ENCODE results near the gene TOP2B. TPM values are rescaled to one million over a fixed set of nuclear protein-coding genes. Genes with fewer than 3 reads are reported as not detected.

The TOP2B gene
- total RNA-seq, 1 donor = 49.5 TPM

DNA sequence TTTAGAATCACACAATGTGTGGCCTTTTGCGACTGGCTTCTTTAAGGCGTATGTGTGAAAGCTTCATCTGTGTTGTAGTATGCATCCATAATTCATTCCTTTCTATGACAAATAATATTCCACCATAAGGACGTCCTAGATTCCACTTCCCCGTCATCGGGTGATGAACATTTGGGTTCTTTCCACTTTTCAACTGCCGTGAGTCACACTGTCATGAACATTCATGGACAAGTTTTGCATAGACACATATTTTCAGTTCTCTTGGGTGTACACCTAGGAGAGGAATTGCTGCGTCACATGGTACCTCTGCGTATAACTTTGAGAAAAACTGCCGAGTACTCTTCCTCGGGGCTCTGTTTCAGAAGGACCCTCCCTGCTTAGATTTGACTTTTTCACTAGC is 97.3 kb downstream of the TOP2B start:
- DNase-seq (ENCODE audit: low read depth in 2 of 3, low spot score in 2 of 3) = no peak

DNA sequence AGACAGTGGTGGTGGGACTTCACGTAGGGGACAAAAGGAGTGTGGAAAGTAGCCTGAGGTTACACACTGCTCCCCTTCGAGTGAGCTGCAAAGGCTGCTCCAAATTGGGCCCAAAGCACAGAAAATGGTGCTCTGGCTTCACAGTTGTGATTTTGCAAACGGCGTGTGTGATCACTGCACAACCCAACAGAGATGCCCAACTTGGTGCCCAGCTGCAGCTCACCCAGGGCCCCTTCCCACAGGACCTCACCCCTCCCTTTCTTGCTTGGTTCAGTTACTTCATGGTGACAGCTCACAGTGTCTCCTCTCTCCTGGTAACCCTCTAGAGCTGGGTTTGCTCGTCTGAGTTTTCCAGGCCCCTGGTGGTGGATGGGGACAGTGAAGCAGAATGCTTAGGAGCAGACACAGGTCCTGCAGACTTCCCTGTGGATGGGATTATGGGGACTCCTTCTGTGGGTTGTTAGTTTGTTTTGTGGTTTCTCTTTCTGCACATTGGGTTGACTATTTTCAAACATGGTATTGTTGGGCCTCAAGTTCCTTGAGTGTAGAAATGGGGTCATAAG is 98.3 kb downstream of the TOP2B start:
- no peak for DNase-seq (ENCODE audit: low read depth in 2 of 3, low spot score in 2 of 3)

- DNase-seq (ENCODE audit: low read depth in 2 of 3, low spot score in 2 of 3) = no peak
These were observed 98.9 kb downstream of the TOP2B start for GRCh38 chr3:25565807-25566206.

DNA sequence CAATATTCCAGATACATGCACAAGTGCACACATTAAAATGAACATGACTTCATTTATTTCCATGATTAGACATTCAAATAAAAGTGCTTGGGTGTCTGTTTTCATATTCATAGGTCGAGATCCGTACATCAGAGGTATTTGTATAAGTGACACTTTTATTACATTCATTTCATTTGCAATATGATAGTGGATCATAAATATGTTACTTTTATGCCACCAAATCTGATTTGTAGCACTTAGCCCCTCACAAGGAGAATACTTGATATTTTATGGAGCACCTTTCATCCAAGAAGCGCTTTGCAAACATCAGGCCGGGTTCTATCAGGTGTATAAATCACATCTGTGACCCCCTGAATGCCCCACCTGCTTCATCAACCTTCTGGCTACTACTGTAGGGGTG is 100.6 kb downstream of the TOP2B start:
- DNase-seq (ENCODE audit: low read depth in 2 of 3, low spot score in 2 of 3) = no peak

- no peak for DNase-seq (ENCODE audit: low read depth in 2 of 3, low spot score in 2 of 3)
These were observed 101.1 kb downstream of the TOP2B start for GRCh38 chr3:25563601-25564000.

DNA sequence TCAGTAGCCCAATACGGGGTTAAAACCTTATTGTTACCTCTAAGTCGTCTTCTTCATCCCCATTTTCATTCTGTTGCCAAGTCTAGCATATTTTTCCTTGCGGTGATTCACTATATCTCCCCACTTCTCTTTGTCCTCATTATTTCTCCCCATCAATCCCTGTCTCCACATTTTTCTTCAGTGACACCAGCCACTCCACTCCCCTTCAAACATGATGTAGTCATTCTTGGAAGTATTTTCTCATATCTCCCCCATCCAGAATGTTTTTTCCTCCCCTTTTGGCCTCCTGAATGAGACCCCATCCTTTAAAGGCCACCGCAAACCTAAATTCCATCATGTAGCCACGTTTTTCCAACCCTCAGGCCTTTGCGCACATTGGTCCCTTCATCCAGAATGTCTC is 105.9 kb downstream of the TOP2B start:
- no peak for DNase-seq (ENCODE audit: low read depth in 2 of 3, low spot score in 2 of 3)

GRCh38 chr3:25558121-25558520 is 106.6 kb downstream of the TOP2B start:
- no peak for DNase-seq (ENCODE audit: low read depth in 2 of 3, low spot score in 2 of 3)

GRCh38 chr3:25557694-25558093 is 107.0 kb downstream of the TOP2B start:
- no peak for DNase-seq (ENCODE audit: low read depth in 2 of 3, low spot score in 2 of 3)

DNA sequence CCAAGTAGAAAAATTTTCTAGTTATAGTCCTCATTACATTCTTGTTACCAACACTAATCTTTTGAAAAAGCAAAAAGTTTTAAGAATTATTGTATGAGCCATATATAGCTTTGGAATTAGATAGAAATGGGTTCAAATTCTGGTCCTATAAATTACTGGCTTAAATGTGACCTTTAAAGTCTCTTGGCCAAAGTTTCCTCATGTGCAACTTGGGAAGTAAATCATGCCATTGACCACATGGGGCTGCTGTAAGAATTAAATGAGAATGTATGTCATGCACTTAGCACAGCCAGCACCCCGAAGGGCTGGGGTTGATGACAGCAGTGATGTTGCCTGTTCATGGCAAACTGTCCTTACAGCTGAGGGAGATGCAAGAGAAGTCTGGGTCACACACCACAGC is 108.3 kb downstream of the TOP2B start:
- DNase-seq (ENCODE audit: low read depth in 2 of 3, low spot score in 2 of 3) = no peak

DNA sequence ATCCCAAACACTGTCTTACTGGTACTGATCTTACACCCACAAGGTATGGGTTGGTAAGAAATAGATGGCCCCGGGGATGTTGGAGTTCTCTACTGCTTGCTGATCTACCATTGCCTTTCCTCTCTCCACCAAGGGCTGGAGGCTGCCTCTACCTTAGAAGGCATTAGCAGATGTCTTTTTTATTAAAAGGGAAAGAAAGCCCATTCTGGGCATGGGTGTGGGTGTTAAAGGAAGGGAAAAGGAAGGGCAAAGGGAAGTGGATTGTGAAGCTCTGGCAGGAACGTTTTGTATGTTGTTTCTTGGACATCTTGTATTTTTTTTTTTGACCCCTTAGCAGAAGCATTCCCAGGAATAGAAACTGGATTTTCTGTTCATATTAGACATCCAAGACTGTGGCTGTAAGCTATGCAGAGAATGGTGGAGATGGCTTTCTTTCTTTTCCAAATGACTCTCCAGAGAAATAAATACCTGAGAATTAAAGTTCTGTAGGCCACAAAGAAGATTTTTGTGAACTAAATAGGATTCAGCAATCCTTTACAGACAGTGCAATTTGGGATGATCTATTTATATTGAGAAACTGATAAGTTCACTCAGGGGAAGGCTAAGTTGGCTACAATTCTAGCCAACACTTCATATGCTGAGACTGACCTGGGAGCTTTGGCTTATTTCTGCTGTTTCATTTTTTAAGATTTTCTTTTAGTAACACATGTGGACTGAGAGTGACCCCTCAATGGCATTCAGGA is 108.8 kb downstream of the TOP2B start:
- no peak for DNase-seq (ENCODE audit: low read depth in 2 of 3, low spot score in 2 of 3)

- no peak for DNase-seq (ENCODE audit: low read depth in 2 of 3, low spot score in 2 of 3)
These were observed 110.3 kb downstream of the TOP2B start for GRCh38 chr3:25554376-25554775.

DNA sequence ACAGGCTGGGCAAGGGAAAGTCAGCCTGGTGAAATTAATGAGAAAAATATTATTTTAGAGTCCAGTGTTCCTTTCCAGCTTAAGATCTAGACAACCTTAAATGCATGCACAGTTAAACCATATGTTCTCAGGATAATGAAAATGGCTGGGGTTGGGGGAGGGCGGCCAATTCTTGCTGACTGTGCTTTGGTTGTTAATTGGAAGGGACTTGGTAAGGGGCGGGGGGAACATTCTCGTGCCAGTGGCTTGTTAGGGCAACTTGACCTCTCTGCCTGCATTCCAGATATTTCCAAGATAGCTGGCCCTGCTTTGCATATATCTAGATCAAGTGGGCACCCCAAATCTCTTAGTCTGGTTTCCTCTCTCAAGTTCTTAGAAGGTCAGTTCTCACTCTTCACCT is 112.5 kb downstream of the TOP2B start:
- no peak for DNase-seq (ENCODE audit: low read depth in 2 of 3, low spot score in 2 of 3)

DNA sequence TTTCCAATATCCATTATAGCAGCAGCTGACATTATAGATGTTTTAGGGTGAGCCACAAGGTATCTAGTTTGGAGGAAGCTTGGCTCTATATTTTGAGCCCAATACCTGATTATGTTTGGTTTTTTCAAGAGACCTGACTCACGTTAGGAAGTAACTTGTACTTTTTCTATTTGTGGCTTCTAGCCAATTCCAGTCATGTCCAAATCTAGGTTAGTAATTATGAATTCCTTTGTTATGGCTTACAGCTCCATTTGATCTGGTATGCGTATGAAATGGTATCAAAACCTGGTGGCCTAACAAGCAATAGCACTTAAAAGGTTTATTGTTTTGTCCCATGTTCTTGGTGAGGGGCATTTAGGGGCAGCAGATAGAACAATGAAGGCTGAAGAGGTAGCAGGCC is 115.9 kb downstream of the TOP2B start:
- no peak for DNase-seq (ENCODE audit: low read depth in 2 of 3, low spot score in 2 of 3)

DNA sequence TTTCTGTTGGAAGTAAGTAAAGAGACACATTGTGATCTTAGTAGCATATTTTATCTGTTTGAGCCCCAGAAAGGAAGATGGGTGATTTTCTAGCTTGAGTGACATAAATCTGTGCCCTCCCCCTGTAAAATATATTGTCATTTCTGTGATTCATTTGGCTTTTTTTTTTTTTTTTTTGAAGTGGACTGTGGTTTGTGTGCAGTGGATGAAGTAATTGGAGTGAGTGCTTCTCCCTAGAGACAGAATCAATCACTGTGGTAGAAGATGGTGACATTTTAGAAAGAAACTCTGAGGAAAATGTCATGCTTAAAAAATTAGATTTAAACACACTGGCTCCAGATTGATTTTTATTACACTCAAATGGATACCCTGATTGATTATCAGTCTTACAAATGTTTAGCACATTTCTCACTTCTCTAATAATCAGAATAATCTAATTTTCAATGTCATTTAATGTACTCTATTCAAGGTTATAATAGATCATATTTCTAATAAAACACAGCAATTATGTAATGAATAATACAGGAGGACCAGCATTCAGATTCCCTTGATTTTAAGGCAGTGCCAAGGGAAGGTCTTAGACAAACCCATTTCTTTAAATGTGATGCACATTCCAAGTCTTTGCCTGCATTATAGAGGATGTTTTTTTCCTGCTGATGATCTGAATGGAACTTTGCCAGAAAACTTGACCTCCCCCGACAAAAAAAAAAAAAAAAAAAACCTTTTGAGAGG is 116.6 kb downstream of the TOP2B start:
- DNase-seq (ENCODE audit: low read depth in 2 of 3, low spot score in 2 of 3) = no peak

Small RNA genes within 50 kb of the gene (small RNA-seq; reads per million reads assigned to genes)
- gene CRIP1P2 (not detected), gene RF01161 (not detected), gene RF02271 (not detected)

Other genes starting within 250 kb of the TOP2B start
- under 0.01 TPM for gene RARB, start 236.6 kb downstream of the TOP2B start, total RNA-seq
- 33.4 TPM for gene NGLY1, start 118.5 kb upstream of the TOP2B start, total RNA-seq
- gene OXSM, start 125.2 kb upstream of the TOP2B start, total RNA-seq = 5.4 TPM